HFFc6 (cell line): Measurements from ENCODE around the gene KSR2. TPM values are rescaled to one million over a fixed set of nuclear protein-coding genes. Genes with fewer than 3 reads are reported as not detected.

Experiments used
- DNase-seq: peaks from one replicate; pipeline ENCODE4 v3.0.0-alpha.2; 2018
- H3K27ac Mint-ChIP-seq: 2 replicates; pipeline ENCODE4 v1.8.0; 2020; ENCODE audit warnings: mild to moderate bottlenecking, mixed read lengths
- H3K27me3 Mint-ChIP-seq: 2 replicates; pipeline ENCODE4 v1.8.0; 2021; ENCODE audit warnings: mild to moderate bottlenecking, moderate library complexity, mixed read lengths; ENCODE audit not compliant: insufficient read depth
- H3K36me3 Mint-ChIP-seq: 2 replicates; pipeline ENCODE4 v1.8.0; 2021; ENCODE audit warnings: low read depth, mixed read lengths
- H3K4me1 Mint-ChIP-seq: 2 replicates; pipeline ENCODE4 v1.8.0; 2020; ENCODE audit warnings: low read depth, mixed read lengths
- H3K4me3 Mint-ChIP-seq: 2 replicates; pipeline ENCODE4 v1.8.0; 2020; ENCODE audit warnings: mild to moderate bottlenecking, moderate library complexity, mixed read lengths
- H3K9me3 Mint-ChIP-seq: 2 replicates; pipeline ENCODE4 v1.8.0; 2020; ENCODE audit warnings: mild to moderate bottlenecking, mixed read lengths
- total RNA-seq, 6 experiments: library from RNA; stranded (reverse); fragmentation: NEBNext Ultra II Directional; extraction: Animal tissue kit (Norgen Biotek cat#: 25700); gene quantifications; 2 replicates in 1 of 6; 3 replicates in 5 of 6; pipeline ENCODE4 v1.2.3, GENCODE V29; 2021
- TF ChIP-seq, protein P1 (sequence below): fragments of 200-600 bp; sonication (generic); IDR thresholded peaks from 2 replicates; pipeline ENCODE4 v1.5.0; 2021; ENCODE audit warnings: antibody characterized with exemption, mild to moderate bottlenecking

KSR2 gene
- total RNA-seq, 6 experiments from 2014 or later, result 0.09 to 0.22 (median 0.12) TPM; not detected in 2

DNA sequence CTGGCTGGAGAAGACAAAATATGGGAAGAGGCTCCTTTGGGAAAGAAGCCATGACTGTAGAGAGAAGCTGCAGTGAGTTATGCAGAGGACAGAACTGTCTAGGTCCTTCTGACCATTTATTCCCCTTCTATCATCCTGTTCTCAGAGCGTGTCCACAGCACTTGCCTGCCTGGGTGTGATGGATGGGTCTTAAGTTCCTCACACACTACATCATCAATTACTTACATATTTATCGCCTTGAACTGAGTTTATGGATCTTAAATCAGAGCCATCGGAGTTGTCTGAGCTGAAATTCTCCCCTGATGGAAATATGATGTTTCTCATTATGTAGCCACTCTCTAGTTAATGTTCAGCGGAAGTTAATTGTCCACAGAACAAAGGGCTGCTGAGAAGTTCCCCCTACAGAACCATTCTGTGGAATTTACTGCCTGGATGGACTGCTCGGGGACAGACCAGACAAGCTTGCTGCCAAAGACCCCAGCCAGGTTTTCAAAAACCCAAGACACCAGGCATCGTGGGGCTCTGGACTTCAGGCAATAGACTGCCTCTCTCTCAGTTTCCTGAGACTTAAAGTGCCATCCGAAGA is 374.9 kb downstream of the KSR2 start:
- no peaks in the 10 kb centered on the region for H3K36me3 Mint-ChIP-seq
- H3K4me1 Mint-ChIP-seq, result no peaks in the 10 kb centered on the region
- H3K27ac Mint-ChIP-seq, result no peak overlapping the region
- H3K9me3 Mint-ChIP-seq, result peaks cover 25% of the 10 kb centered on the region
- DNase-seq, result no peak
- no peaks in the 10 kb centered on the region for H3K27me3 Mint-ChIP-seq
- TF ChIP-seq, protein P1, sequence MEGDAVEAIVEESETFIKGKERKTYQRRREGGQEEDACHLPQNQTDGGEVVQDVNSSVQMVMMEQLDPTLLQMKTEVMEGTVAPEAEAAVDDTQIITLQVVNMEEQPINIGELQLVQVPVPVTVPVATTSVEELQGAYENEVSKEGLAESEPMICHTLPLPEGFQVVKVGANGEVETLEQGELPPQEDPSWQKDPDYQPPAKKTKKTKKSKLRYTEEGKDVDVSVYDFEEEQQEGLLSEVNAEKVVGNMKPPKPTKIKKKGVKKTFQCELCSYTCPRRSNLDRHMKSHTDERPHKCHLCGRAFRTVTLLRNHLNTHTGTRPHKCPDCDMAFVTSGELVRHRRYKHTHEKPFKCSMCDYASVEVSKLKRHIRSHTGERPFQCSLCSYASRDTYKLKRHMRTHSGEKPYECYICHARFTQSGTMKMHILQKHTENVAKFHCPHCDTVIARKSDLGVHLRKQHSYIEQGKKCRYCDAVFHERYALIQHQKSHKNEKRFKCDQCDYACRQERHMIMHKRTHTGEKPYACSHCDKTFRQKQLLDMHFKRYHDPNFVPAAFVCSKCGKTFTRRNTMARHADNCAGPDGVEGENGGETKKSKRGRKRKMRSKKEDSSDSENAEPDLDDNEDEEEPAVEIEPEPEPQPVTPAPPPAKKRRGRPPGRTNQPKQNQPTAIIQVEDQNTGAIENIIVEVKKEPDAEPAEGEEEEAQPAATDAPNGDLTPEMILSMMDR, result no peak
- H3K4me3 Mint-ChIP-seq, result no peak overlapping the region

DNA sequence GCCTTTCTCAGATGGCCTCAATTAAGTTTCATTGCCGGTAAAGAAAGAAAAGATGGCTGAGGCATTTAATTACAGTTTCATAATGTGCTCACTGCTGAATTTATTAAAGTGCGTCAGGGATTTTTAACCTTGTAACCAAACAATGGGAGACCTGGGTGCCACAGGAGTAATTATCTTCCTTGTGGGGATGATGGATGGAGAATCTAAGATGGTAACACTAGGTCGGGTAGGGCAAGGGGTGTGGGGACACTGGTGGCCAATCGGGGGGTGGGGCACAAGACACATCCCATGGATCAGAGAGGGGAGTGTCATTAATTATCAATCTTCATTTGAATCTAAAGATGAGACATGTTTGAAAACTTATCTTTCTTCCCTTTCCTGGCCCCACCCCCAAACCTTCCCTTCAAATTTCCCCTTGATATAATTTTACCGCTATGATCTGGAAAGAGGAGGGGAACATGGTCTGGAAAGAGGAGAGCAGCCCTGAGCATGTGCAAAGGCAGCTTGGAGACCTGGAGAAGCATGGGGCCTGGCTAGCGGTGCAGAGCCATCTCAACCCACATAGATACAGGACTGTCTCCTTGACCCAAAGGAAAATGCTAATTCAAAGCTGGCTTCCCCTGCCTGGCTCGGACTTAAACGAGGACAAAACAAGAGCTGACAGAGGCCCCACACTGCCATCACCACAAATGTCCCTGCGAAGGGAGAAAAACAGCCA is 376.0 kb downstream of the KSR2 start:
- peaks cover 25% of the 10 kb centered on the region for H3K9me3 Mint-ChIP-seq
- no peak overlapping the region for H3K27ac Mint-ChIP-seq
- no peak overlapping the region for H3K4me3 Mint-ChIP-seq

DNA sequence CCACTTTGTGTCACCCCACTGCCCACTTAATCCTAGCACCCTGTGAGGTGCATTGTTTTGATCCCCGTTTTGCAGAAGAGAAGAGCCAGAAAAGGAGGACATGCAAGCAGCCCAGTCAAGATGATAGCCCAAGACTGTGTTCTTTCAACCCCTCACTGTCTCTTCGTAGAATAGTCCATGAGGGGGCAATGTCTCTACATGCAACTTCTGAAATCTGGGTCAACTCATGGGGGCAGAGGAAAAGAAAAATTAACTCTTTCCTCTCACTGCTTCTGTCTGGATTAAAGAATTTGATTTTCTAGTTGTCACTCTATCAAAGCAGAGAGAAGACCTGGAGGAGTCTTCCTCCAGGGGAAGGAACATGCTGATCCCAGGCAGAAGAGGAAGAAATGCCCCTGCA is 377.8 kb downstream of the KSR2 start:
- H3K9me3 Mint-ChIP-seq, result peaks cover 21% of the 10 kb centered on the region; the same call in 1 of the 2 replicates
- H3K27ac Mint-ChIP-seq, result no peak overlapping the region
- peaks cover 3% of the 10 kb centered on the region for H3K27me3 Mint-ChIP-seq
- TF ChIP-seq, protein P1, result no peak
- DNase-seq, result no peak
- H3K36me3 Mint-ChIP-seq, result no peaks in the 10 kb centered on the region
- no peak overlapping the region for H3K4me3 Mint-ChIP-seq
- no peaks in the 10 kb centered on the region for H3K4me1 Mint-ChIP-seq

More for the DNA sequence above, 376.0 kb downstream of the KSR2 start:
- Mint-ChIP-seq H3K4me1 (no peaks in the 10 kb centered on the region), H3K27me3 (no peaks in the 10 kb centered on the region), H3K36me3 (no peaks in the 10 kb centered on the region)
- TF ChIP-seq, protein P1, result no peak
- no peak for DNase-seq

DNA sequence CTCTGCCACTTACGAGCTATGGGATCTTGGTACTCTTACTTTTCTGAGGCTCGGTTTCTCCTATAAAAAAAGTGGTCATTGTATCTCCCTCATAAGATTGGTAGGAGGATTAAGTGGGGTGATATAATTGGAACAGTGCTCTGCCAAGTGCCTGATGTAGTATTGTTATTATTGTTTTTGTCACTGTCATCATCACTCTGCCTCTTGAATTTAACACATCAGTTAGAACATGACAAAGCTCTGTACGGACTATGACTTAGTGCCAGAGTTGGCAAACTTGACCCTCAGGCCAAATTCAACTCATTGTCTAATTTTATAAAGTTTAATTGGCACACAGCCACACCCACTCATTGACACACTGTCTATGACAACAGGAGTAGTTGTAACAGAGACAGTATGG is 378.4 kb downstream of the KSR2 start:
- no peaks in the 10 kb centered on the region for H3K4me1 Mint-ChIP-seq
- peaks cover 3% of the 10 kb centered on the region for H3K27me3 Mint-ChIP-seq
- no peak overlapping the region for H3K4me3 Mint-ChIP-seq
- H3K27ac Mint-ChIP-seq, result no peak overlapping the region
- DNase-seq, result no peak
- H3K9me3 Mint-ChIP-seq, result peaks cover 21% of the 10 kb centered on the region; the same call in 1 of the 2 replicates
- TF ChIP-seq, protein P1, result no peak
- no peaks in the 10 kb centered on the region for H3K36me3 Mint-ChIP-seq

GRCh38 chr12:117589021-117589420 is 379.8 kb downstream of the KSR2 start:
- Mint-ChIP-seq H3K4me1 (no peaks in the 10 kb centered on the region), H3K36me3 (no peaks in the 10 kb centered on the region), H3K27ac (no peak overlapping the region), H3K27me3 (peaks cover 3% of the 10 kb centered on the region), H3K9me3 (peaks cover 16% of the 10 kb centered on the region; the same call in 1 of the 2 replicates), H3K4me3 (no peak overlapping the region)
- TF ChIP-seq, protein P1, result no peak
- no peak for DNase-seq
